PC-3 (cell line): ENCODE results near the gene TLR5.

Experiments
- CTCF ChIP-seq: fragments of 300-600 bp; sonication (generic); conservative IDR thresholded peaks from 2 replicates; pipeline ENCODE4 v1.5.1; 2017; ENCODE audit warnings: antibody characterized with exemption, low read depth, mild to moderate bottlenecking, low read length
- EZH2phosphoT487 ChIP-seq: fragments of 300-600 bp; sonication (generic); IDR thresholded peaks from 2 replicates; pipeline ENCODE4 v1.6.1; 2018; ENCODE audit warnings: mild to moderate bottlenecking, antibody characterized with exemption, low read length, borderline replicate concordance

GRCh38 chr1:223089250-223089649 lies 53.8 kb downstream of the TLR5 start:
- TF ChIP-seq EZH2phosphoT487: no peak
- TF ChIP-seq CTCF: no peak
